ENCODE data around the gene GPR55. TPM values are rescaled to one million over a fixed set of nuclear protein-coding genes. Genes with fewer than 3 reads are reported as not detected.

The GPR55 gene
- total RNA-seq, 1 experiment from 2014 or later = not detected

DNA sequence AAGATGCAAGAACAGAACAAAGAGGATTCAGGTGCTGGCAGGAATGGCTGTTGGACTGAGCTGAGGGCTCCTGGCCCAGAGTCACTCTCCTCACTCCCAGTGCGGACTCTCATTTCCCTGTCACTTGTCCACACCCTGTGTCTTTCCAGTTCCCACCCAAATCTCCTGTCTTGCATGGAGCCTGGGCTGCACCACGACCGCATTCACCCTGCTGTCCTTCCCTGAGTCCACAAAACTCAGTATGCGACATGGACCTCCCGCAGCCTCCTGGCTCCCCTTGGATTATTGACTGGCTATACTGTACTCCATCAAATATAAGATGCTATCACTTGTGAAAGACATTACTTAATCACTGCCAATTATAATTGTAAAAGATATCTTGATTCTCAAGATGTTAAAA is 62.8 kb downstream of the GPR55 start:
- TF ChIP-seq ZFX (IDR thresholded peaks at IDR 0.05) (no peak), ELF1 (IDR thresholded peaks at IDR 0.05; ENCODE audit: borderline replicate concordance, low read depth) (no peak), SP1 (IDR thresholded peaks at IDR 0.05; ENCODE audit: low read depth) (no peak), RAD21 (IDR thresholded peaks at IDR 0.05; ENCODE audit: low read depth) (no peak), TCF7L2 (IDR thresholded peaks at IDR 0.05; ENCODE audit: borderline replicate concordance, extremely low read depth, insufficient read depth, insufficient read length) (no peak), SRF (IDR thresholded peaks at IDR 0.05; ENCODE audit: low read depth) (no peak), EZH2phosphoT487 (IDR thresholded peaks at IDR 0.05; ENCODE audit: borderline replicate concordance) (no peak), ZNF274 (IDR thresholded peaks at IDR 0.05; ENCODE audit: low read depth, low read length) (no peak), FOSL1 (IDR thresholded peaks at IDR 0.05; ENCODE audit: low read depth) (no peak), POLR2AphosphoS5 (IDR thresholded peaks at IDR 0.05; ENCODE audit: low read depth, low read length) (no peak)
- TF ChIP-seq, protein P1, sequence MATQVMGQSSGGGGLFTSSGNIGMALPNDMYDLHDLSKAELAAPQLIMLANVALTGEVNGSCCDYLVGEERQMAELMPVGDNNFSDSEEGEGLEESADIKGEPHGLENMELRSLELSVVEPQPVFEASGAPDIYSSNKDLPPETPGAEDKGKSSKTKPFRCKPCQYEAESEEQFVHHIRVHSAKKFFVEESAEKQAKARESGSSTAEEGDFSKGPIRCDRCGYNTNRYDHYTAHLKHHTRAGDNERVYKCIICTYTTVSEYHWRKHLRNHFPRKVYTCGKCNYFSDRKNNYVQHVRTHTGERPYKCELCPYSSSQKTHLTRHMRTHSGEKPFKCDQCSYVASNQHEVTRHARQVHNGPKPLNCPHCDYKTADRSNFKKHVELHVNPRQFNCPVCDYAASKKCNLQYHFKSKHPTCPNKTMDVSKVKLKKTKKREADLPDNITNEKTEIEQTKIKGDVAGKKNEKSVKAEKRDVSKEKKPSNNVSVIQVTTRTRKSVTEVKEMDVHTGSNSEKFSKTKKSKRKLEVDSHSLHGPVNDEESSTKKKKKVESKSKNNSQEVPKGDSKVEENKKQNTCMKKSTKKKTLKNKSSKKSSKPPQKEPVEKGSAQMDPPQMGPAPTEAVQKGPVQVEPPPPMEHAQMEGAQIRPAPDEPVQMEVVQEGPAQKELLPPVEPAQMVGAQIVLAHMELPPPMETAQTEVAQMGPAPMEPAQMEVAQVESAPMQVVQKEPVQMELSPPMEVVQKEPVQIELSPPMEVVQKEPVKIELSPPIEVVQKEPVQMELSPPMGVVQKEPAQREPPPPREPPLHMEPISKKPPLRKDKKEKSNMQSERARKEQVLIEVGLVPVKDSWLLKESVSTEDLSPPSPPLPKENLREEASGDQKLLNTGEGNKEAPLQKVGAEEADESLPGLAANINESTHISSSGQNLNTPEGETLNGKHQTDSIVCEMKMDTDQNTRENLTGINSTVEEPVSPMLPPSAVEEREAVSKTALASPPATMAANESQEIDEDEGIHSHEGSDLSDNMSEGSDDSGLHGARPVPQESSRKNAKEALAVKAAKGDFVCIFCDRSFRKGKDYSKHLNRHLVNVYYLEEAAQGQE (IDR thresholded peaks at IDR 0.05; ENCODE audit: low read depth) = no peak
- TF ChIP-seq, protein P2, sequence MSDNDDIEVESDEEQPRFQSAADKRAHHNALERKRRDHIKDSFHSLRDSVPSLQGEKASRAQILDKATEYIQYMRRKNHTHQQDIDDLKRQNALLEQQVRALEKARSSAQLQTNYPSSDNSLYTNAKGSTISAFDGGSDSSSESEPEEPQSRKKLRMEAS (IDR thresholded peaks at IDR 0.05) = no peak
- H3K27me3 ChIP-seq (ENCODE audit: insufficient read depth, low read length) = no peaks in the 10 kb centered on the region
- DNase-seq (ENCODE audit: low read depth, low spot score) = no peak
- ChIA-PET POLR2A (no interaction called here), CTCF (interaction anchor here (1.0 kb wide), 1 partner anchor 10 kb away, joined by 3 read pairs; no protein-coding TSS in a partner anchor), RAD21 (ENCODE audit: low non-redundant PET in 1 of 2, low total read pairs in 2 of 2, uncharacterized antibody in 2 of 2, unreplicated experiment in 2 of 2) (no interaction called here)
- H3K4me1 ChIP-seq (ENCODE audit: control insufficient read depth in 1 of 2, insufficient read depth in 2 of 2, low read length in 2 of 2) = peaks cover 22 to 33% of the 10 kb centered on the region in 2 experiments
- BruUV-seq (replicated peaks) = no TSS peak
- no peak overlapping the region for H2AFZ ChIP-seq (ENCODE audit: low read depth, low read length, poor library complexity, severe bottlenecking)
- H4K20me1 ChIP-seq (ENCODE audit: insufficient read depth) = no peaks in the 10 kb centered on the region
- peaks cover 6% of the 10 kb centered on the region; the same call in 1 of the 2 replicates for H3K79me2 ChIP-seq (ENCODE audit: insufficient read depth, low read length)
- no peak overlapping the region for H3K9ac ChIP-seq (ENCODE audit: low read length)
- H3K36me3 ChIP-seq (ENCODE audit: control insufficient read depth in 1 of 2, insufficient read depth in 2 of 2, low read length in 2 of 2) = no peaks in the 10 kb centered on the region
- no peaks in the 10 kb centered on the region for H3K9me3 ChIP-seq (ENCODE audit: control insufficient read depth in 1 of 2, insufficient read depth in 1 of 2, low read depth in 1 of 2, low read length in 2 of 2)
- H3K27ac ChIP-seq (ENCODE audit: low read depth, low read length) = no peak overlapping the region
- no peak overlapping the region for H3K4me2 ChIP-seq (ENCODE audit: low read length)
- H3K9me2 ChIP-seq (ENCODE audit: insufficient read depth) = no peaks in the 10 kb centered on the region
- intact Hi-C loops (cut with micrococcal nuclease) = no loop called here
- H3K4me3 ChIP-seq (replicated peaks in 1 of 2; ENCODE audit: low read depth in 1 of 2, low read length in 2 of 2) = no peak overlapping the region
- ATAC-seq = no peak

Data from HCT116 (cell line).